Hematopoietic multipotent progenitor cell treated with erythropoietin and hydrocortisone succinate and interleukin-3 and kit ligand, for 17 days (in vitro differentiated cells): ENCODE measurements around the gene PAFAH1B2.

Source experiments
- DNase-seq: peaks from one replicate; pipeline ENCODE4 v3.0.0-alpha.2; 2015; ENCODE audit warnings: low spot score

Gene PAFAH1B2

GRCh38 chr11:117188620-117189081 is 44.6 kb downstream of the PAFAH1B2 start:
- DNase-seq = no peak

GRCh38 chr11:117189191-117189940 is 45.3 kb downstream of the PAFAH1B2 start:
- DNase-seq = no peak

- DNase-seq = no peak
Measured at GRCh38 chr11:117189941-117190544, 46.0 kb downstream of the PAFAH1B2 start.

DNA sequence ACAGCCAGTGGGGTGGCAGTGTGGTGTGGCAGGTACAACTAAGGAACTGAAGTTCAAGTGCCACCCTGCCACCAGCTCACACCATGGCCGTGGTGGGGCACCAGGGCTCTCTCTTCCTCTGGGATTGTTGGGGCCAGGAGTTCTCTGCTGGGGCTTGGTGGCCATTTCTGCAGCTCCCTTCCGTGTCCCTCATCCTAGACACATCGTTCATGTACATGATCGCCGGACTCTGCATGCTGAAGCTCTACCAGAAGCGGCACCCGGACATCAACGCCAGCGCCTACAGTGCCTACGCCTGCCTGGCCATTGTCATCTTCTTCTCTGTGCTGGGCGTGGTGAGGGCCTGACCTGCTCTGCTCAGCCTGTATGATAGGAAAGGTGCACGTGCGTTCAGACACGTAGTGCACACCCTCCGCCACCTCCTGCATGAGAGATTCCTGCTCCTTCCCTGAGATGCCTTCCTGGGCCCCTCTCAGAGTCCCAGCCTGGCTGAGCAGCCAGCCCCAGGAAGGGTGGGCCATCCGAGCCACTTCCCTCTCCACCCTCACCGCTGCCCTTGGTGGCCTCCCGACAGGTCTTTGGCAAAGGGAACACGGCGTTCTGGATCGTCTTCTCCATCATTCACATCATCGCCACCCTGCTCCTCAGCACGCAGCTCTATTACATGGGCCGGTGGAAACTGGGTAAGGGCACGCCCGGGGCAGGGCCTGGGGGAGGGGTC is 47.8 kb downstream of the PAFAH1B2 start:
- no peak for DNase-seq

- no peak for DNase-seq
Measured at GRCh38 chr11:117192401-117192875, 48.4 kb downstream of the PAFAH1B2 start.

DNA sequence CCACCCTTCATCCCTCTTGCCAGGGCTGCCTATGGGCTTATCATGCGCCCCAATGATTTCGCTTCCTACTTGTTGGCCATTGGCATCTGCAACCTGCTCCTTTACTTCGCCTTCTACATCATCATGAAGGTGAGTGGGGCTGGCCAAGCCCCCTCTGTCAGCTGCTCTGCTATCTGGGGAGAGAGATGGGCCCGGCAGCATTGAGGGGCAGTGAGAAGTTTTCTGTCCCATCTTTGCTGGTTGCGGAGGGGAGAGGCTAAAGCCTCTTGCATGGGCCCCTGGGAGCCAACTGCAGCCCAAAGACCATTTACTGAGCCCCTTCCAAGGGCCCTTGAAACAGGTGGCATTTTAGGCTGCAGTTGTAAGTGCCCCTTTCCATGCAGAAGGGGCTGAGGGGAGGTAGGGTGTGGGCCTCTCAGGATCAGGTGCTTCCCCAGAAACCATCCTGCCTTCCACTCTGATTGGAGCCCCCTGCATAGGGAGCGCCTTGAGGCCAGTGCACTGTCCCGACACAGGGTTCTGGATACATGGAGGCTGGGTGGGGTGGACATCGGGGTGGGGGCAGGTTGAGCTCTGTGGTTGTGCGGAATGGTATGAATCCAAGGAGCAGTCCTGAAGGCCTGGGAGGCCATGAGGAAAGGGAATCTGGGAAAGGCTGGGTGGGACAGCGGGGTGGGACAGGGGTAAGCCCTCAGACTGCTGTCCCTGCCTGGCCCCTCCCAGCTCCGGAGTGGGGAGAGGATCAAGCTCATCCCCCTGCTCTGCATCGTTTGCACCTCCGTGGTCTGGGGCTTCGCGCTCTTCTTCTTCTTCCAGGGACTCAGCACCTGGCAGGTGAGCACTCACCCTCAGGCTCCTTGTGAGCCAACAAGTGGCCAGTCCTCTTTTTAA is 49.3 kb downstream of the PAFAH1B2 start:
- no peak for DNase-seq

DNA sequence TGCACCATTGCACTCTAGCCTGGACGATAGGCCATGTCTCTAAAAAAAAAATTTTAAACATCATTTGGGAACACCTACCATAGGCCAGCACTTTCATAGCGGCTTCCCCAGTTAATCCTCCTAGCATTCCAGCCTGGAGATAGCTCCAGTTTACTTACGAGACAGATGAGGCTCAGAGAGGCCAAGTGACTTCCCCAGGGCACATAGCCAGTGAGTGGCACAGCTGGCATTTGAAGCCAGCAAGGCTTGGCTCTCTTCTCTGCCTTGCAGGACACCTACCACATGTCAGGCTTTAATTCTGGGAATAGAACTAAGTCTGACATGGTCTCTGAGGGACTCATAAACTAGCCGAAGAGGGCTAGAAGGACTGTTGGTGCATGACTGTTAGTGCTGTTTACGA is 50.2 kb downstream of the PAFAH1B2 start:
- DNase-seq = no peak

DNA sequence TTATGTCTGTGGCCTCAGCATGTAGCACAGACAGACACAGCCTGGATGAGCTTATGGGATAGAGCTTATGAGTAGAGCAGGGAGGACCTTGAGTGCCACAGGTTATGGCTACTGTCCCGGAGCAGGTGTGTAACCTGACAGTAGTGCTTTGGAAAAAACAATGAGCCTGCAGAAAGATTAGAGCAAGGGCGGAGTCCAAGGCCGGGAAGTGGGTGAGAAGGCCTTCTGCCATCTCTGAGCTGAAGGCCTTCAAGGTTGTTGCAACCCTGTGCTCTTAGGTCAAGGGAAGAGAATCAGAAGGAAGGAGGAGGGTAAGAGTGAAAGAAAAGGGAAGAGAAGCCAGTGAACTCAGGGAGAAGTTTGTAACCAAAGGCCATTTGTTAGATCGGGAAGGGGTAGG is 51.2 kb downstream of the PAFAH1B2 start:
- no peak for DNase-seq

GRCh38 chr11:117195761-117196160 is 51.7 kb downstream of the PAFAH1B2 start:
- DNase-seq = no peak

DNA sequence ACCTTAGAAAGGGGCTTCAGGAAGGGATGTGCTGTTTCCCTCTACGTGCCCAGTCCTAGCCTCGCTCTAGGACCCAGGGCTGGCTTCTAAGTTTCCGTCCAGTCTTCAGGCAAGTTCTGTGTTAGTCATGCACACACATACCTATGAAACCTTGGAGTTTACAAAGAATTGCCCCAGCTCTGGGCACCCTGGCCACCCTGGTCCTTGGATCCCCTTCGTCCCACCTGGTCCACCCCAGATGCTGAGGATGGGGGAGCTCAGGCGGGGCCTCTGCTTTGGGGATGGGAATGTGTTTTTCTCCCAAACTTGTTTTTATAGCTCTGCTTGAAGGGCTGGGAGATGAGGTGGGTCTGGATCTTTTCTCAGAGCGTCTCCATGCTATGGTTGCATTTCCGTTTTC is 52.9 kb downstream of the PAFAH1B2 start:
- DNase-seq = no peak

- no peak for DNase-seq
Measured at GRCh38 chr11:117197516-117198456, 53.7 kb downstream of the PAFAH1B2 start.

- no peak for DNase-seq
Measured at GRCh38 chr11:117198613-117199012, 54.5 kb downstream of the PAFAH1B2 start.

GRCh38 chr11:117199053-117199915 is 55.2 kb downstream of the PAFAH1B2 start, which contains the start of gene TAGLN:
TSS of gene TAGLN (plus strand) at chr11:117199370. CDS start at chr11:117203014, 3,644 bp downstream.
- DNase-seq = no peak

DNA sequence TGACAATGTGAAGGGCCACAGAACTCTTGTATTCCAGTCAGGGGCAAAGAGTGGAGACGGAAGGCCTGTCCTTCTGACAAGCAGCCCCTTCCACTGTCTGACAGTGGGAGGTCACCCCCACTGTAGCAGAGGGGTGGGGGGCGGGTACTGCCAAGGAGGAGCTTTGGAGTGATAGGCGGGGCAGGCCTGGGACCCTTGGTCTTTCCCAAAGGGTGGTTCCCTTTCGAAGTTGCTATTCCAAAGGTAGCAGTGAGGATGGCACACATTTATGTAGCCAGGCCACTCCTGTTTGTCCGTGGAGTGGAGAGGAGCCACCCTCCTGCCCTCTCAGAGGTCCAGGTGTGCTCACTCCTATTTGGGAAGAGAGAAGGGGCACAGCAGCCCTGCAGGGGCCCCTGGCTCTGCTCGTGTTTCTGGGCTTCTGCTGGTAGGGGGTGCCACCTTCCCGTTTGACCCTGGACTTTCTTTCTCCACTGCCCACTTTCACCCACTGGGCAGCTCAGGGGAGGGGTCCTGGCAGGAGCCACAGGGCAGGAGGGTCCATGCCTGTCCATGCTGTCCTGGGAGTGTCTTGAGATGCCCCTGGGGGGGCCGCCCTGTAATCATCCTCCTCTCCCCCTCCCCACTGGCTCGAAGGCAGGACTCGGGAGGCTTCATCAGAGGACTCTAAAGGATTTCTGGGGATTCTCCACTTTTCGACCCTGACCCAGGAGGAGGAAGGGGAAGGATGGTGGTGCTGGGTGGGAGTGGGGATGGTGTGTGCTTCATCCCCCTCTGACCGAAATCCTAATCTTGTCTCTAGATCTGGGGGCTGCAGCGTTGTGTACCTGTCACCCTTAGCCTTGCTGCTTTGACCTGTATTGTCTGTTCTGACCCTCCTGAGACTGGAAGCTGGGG is 56.1 kb downstream of the PAFAH1B2 start:
- no peak for DNase-seq

- DNase-seq = no peak
Measured at GRCh38 chr11:117200813-117201657, 56.9 kb downstream of the PAFAH1B2 start.

GRCh38 chr11:117201658-117202305 is 57.7 kb downstream of the PAFAH1B2 start:
- no peak for DNase-seq
